Fibroblast of lung (primary cell): Measurements from ENCODE around the gene METAP1D. TPM values are rescaled to one million over a fixed set of nuclear protein-coding genes. Genes with fewer than 3 reads are reported as not detected.

Source experiments
- DNase-seq, 2 donors: peaks; one replicate each; pipeline versions ENCODE4 v3.0.0 to v3.0.0-alpha.2; 2010; ENCODE audit warnings: low read depth in 2 of 2
- H2AFZ ChIP-seq: 2 replicates; pipeline ENCODE4 v1.5.1; 2012; ENCODE audit warnings: low read length, control low read depth, inconsistent platforms
- H3K27ac ChIP-seq: 2 replicates; pipeline ENCODE4 v1.5.1; 2011; ENCODE audit warnings: low read length, control low read depth; ENCODE audit not compliant: insufficient read depth
- H3K27me3 ChIP-seq: 2 replicates; pipeline ENCODE4 v1.5.1; 2011; ENCODE audit warnings: mild to moderate bottlenecking, low read length; ENCODE audit not compliant: control insufficient read depth, insufficient read depth
- H3K36me3 ChIP-seq: 2 replicates; pipeline ENCODE4 v1.5.1; 2011; ENCODE audit warnings: low read length; ENCODE audit not compliant: control insufficient read depth, insufficient read depth
- H3K4me1 ChIP-seq: 2 replicates; pipeline ENCODE4 v1.5.1; 2011; ENCODE audit warnings: low read length; ENCODE audit not compliant: control insufficient read depth, insufficient read depth; ENCODE audit errors: extremely low read depth
- H3K4me2 ChIP-seq: 2 replicates; pipeline ENCODE4 v1.5.1; 2011; ENCODE audit warnings: low read length, control low read depth; ENCODE audit not compliant: insufficient read depth; ENCODE audit errors: extremely low read depth
- H3K4me3 ChIP-seq, 4 experiments: fragments of 200-600 bp in 1 of 4; sonication (generic) in 1 of 4; replicated peaks in 1 of 4; 2 replicates each; pipeline ENCODE4 v1.5.1; 2011 to 2016; ENCODE audit warnings: low read length in 4 of 4, low read depth in 3 of 4, mild to moderate bottlenecking in 3 of 4, control low read depth in 2 of 4, inconsistent platforms in 1 of 4, mixed read lengths in 1 of 4; ENCODE audit not compliant: insufficient read depth in 1 of 4; ENCODE audit errors: control extremely low read depth in 1 of 4
- H3K79me2 ChIP-seq: 2 replicates; pipeline ENCODE4 v1.5.1; 2012; ENCODE audit warnings: mild to moderate bottlenecking, low read length, inconsistent platforms; ENCODE audit not compliant: control insufficient read depth, insufficient read depth
- H3K9ac ChIP-seq: 2 replicates; pipeline ENCODE4 v1.5.1; 2011; ENCODE audit warnings: mild to moderate bottlenecking, low read length, control low read depth; ENCODE audit not compliant: insufficient read depth
- H3K9me3 ChIP-seq: 2 replicates; pipeline ENCODE4 v1.5.1; 2012; ENCODE audit warnings: low read depth, low read length; ENCODE audit not compliant: control insufficient read depth, insufficient read depth
- H4K20me1 ChIP-seq: 2 replicates; pipeline ENCODE4 v1.5.1; 2011; ENCODE audit warnings: low read length; ENCODE audit not compliant: control insufficient read depth, insufficient read depth; ENCODE audit errors: extremely low read depth
- CTCF ChIP-seq, 2 donors: IDR thresholded peaks in 1 of 2; conservative IDR thresholded peaks in 1 of 2; 1 replicate in 1 of 2; 2 replicates in 1 of 2; pipeline ENCODE4 v1.5.1; 2011 to 2012; ENCODE audit warnings: low read length in 2 of 2, control low read depth in 1 of 2, inconsistent platforms in 1 of 2, low read depth in 1 of 2, mild to moderate bottlenecking in 1 of 2
- EZH2 ChIP-seq: IDR thresholded peaks from 2 replicates; pipeline ENCODE4 v1.5.1; 2012; ENCODE audit warnings: low read length, control low read depth, mild to moderate bottlenecking; ENCODE audit errors: missing control alignments
- polyA plus RNA-seq, 2 donors: library from polyadenylated mRNA; depleted of rRNA in 1 of 2; stranded (reverse) in 1 of 2; unstranded in 1 of 2; fragments of >200 nt; gene quantifications; 2 replicates each; pipeline ENCODE4 v1.2.1, GENCODE V29; 2011 to 2012; ENCODE audit warnings: missing spikeins in 1 of 2
- total RNA-seq: library from RNA; depleted of rRNA; stranded (reverse); fragments of >200 nt; gene quantifications from 2 replicates; pipeline ENCODE4 v1.2.1, GENCODE V29; 2014

METAP1D gene
- total and polyA plus RNA-seq, 2 donors (not counting 1 experiment from before 2014, with no cell fraction given): 6.7 to 6.8 TPM

GRCh38 chr2:172082105-172082943 is 82.6 kb downstream of the METAP1D start:
- no peak for DNase-seq
- no peak overlapping the region for H3K9ac ChIP-seq
- H4K20me1 ChIP-seq: no peaks in the 10 kb centered on the region
- no peak overlapping the region for H3K4me3 ChIP-seq
- H3K9me3 ChIP-seq: no peaks in the 10 kb centered on the region
- no peak overlapping the region for H2AFZ ChIP-seq
- peaks cover 6% of the 10 kb centered on the region for H3K4me1 ChIP-seq
- no peak overlapping the region for H3K4me2 ChIP-seq
- TF ChIP-seq CTCF (conservative IDR thresholded peaks at IDR 0.05 in 1 of 2, IDR thresholded peaks at IDR 0.05 in 1 of 2; ENCODE audit: low read depth in 1 of 2, low read length in 2 of 2) (no peak), EZH2 (peak; percentile 95)
- H3K36me3 ChIP-seq: no peaks in the 10 kb centered on the region
- peaks cover 55% of the 10 kb centered on the region for H3K27me3 ChIP-seq
- no peaks in the 10 kb centered on the region for H3K79me2 ChIP-seq
- no peak overlapping the region for H3K27ac ChIP-seq

- Histone ChIP-seq H4K20me1 (no peaks in the 10 kb centered on the region), H3K79me2 (no peaks in the 10 kb centered on the region), H3K9ac (no peak overlapping the region), H3K4me1 (peaks cover 6% of the 10 kb centered on the region), H3K27me3 (peaks cover 63% of the 10 kb centered on the region), H3K36me3 (no peaks in the 10 kb centered on the region), H3K4me3 (no peak overlapping the region), H3K27ac (no peak overlapping the region), H3K4me2 (peak overlapping the region; percentile 33), H2AFZ (no peak overlapping the region), H3K9me3 (no peaks in the 10 kb centered on the region)
- DNase-seq: no peak
- TF ChIP-seq CTCF (conservative IDR thresholded peaks at IDR 0.05 in 1 of 2, IDR thresholded peaks at IDR 0.05 in 1 of 2; ENCODE audit: low read depth in 1 of 2, low read length in 2 of 2) (no peak), EZH2 (peak; percentile 94)
These were observed 83.3 kb downstream of the METAP1D start for GRCh38 chr2:172082944-172083627.

GRCh38 chr2:172083628-172084394 is 84.1 kb downstream of the METAP1D start:
- no peaks in the 10 kb centered on the region for H3K79me2 ChIP-seq
- no peak for TF ChIP-seq EZH2
- no peak for TF ChIP-seq CTCF (conservative IDR thresholded peaks at IDR 0.05 in 1 of 2, IDR thresholded peaks at IDR 0.05 in 1 of 2; ENCODE audit: low read depth in 1 of 2, low read length in 2 of 2)
- H3K27me3 ChIP-seq: peaks cover 70% of the 10 kb centered on the region
- no peak overlapping the region for H3K9ac ChIP-seq
- H3K9me3 ChIP-seq: no peaks in the 10 kb centered on the region
- H4K20me1 ChIP-seq: no peaks in the 10 kb centered on the region
- no peak overlapping the region for H2AFZ ChIP-seq
- H3K4me1 ChIP-seq: peaks cover 6% of the 10 kb centered on the region
- H3K4me2 ChIP-seq: peak overlapping the region; percentile 83
- no peaks in the 10 kb centered on the region for H3K36me3 ChIP-seq
- H3K4me3 ChIP-seq: peak overlapping the region in 1 of 4 experiments; percentile 64
- no peak overlapping the region for H3K27ac ChIP-seq
- no peak for DNase-seq
